ENCODE results near the gene C9orf50.

DNA sequence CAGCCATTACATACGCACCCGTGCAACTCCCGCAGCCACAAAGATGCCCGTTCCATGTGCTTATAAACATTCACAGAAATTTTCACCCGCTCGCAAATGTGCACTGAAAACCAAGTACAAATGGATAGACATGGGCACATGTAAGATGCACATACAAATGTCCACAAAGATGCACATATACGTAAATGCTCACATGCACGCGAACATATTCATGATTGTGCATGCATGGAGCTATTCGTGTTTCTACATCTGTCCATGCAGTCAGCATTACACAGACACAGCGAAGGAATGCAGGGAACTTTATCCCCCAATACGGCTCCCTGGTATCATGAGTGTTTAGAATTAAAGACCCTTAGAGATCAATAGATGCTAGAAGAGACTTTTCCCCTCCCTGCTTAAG is 58.4 kb downstream of the C9orf50 start:
- TF ChIP-seq, protein P1, sequence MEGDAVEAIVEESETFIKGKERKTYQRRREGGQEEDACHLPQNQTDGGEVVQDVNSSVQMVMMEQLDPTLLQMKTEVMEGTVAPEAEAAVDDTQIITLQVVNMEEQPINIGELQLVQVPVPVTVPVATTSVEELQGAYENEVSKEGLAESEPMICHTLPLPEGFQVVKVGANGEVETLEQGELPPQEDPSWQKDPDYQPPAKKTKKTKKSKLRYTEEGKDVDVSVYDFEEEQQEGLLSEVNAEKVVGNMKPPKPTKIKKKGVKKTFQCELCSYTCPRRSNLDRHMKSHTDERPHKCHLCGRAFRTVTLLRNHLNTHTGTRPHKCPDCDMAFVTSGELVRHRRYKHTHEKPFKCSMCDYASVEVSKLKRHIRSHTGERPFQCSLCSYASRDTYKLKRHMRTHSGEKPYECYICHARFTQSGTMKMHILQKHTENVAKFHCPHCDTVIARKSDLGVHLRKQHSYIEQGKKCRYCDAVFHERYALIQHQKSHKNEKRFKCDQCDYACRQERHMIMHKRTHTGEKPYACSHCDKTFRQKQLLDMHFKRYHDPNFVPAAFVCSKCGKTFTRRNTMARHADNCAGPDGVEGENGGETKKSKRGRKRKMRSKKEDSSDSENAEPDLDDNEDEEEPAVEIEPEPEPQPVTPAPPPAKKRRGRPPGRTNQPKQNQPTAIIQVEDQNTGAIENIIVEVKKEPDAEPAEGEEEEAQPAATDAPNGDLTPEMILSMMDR (conservative IDR thresholded peaks at IDR 0.05; ENCODE audit: low read depth in 2 of 2), result no peak
- TF ChIP-seq, protein P2, sequence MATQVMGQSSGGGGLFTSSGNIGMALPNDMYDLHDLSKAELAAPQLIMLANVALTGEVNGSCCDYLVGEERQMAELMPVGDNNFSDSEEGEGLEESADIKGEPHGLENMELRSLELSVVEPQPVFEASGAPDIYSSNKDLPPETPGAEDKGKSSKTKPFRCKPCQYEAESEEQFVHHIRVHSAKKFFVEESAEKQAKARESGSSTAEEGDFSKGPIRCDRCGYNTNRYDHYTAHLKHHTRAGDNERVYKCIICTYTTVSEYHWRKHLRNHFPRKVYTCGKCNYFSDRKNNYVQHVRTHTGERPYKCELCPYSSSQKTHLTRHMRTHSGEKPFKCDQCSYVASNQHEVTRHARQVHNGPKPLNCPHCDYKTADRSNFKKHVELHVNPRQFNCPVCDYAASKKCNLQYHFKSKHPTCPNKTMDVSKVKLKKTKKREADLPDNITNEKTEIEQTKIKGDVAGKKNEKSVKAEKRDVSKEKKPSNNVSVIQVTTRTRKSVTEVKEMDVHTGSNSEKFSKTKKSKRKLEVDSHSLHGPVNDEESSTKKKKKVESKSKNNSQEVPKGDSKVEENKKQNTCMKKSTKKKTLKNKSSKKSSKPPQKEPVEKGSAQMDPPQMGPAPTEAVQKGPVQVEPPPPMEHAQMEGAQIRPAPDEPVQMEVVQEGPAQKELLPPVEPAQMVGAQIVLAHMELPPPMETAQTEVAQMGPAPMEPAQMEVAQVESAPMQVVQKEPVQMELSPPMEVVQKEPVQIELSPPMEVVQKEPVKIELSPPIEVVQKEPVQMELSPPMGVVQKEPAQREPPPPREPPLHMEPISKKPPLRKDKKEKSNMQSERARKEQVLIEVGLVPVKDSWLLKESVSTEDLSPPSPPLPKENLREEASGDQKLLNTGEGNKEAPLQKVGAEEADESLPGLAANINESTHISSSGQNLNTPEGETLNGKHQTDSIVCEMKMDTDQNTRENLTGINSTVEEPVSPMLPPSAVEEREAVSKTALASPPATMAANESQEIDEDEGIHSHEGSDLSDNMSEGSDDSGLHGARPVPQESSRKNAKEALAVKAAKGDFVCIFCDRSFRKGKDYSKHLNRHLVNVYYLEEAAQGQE (IDR thresholded peaks at IDR 0.05; ENCODE audit: unreplicated experiment), result no peak
- no peak for TF ChIP-seq POLR2AphosphoS5 (IDR thresholded peaks at IDR 0.05; ENCODE audit: low read depth)
- no peak for TF ChIP-seq EZH2phosphoT487 (IDR thresholded peaks at IDR 0.05; ENCODE audit: unreplicated experiment)
- no peak for TF ChIP-seq EZH2 (IDR thresholded peaks at IDR 0.05; ENCODE audit: low read depth, unreplicated experiment)
- TF ChIP-seq NANOG (IDR thresholded peaks at IDR 0.05; ENCODE audit: borderline replicate concordance), result no peak
- no peak for TF ChIP-seq ZNF114 (CRISPR knock-in tag; IDR thresholded peaks at IDR 0.05)
- TF ChIP-seq CREB1 (CRISPR knock-in tag; IDR thresholded peaks at IDR 0.05; ENCODE audit: low read depth), result no peak
- TF ChIP-seq, protein P3, sequence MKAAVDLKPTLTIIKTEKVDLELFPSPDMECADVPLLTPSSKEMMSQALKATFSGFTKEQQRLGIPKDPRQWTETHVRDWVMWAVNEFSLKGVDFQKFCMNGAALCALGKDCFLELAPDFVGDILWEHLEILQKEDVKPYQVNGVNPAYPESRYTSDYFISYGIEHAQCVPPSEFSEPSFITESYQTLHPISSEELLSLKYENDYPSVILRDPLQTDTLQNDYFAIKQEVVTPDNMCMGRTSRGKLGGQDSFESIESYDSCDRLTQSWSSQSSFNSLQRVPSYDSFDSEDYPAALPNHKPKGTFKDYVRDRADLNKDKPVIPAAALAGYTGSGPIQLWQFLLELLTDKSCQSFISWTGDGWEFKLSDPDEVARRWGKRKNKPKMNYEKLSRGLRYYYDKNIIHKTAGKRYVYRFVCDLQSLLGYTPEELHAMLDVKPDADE (IDR thresholded peaks at IDR 0.05), result no peak
- TF ChIP-seq JUNB (IDR thresholded peaks at IDR 0.05; ENCODE audit: unreplicated experiment), result no peak
- TF ChIP-seq STAT1 (IDR thresholded peaks at IDR 0.05; ENCODE audit: unreplicated experiment), result no peak
- TF ChIP-seq ZNF331 (CRISPR knock-in tag; IDR thresholded peaks at IDR 0.05; ENCODE audit: low read depth), result no peak
- TF ChIP-seq, protein P4, sequence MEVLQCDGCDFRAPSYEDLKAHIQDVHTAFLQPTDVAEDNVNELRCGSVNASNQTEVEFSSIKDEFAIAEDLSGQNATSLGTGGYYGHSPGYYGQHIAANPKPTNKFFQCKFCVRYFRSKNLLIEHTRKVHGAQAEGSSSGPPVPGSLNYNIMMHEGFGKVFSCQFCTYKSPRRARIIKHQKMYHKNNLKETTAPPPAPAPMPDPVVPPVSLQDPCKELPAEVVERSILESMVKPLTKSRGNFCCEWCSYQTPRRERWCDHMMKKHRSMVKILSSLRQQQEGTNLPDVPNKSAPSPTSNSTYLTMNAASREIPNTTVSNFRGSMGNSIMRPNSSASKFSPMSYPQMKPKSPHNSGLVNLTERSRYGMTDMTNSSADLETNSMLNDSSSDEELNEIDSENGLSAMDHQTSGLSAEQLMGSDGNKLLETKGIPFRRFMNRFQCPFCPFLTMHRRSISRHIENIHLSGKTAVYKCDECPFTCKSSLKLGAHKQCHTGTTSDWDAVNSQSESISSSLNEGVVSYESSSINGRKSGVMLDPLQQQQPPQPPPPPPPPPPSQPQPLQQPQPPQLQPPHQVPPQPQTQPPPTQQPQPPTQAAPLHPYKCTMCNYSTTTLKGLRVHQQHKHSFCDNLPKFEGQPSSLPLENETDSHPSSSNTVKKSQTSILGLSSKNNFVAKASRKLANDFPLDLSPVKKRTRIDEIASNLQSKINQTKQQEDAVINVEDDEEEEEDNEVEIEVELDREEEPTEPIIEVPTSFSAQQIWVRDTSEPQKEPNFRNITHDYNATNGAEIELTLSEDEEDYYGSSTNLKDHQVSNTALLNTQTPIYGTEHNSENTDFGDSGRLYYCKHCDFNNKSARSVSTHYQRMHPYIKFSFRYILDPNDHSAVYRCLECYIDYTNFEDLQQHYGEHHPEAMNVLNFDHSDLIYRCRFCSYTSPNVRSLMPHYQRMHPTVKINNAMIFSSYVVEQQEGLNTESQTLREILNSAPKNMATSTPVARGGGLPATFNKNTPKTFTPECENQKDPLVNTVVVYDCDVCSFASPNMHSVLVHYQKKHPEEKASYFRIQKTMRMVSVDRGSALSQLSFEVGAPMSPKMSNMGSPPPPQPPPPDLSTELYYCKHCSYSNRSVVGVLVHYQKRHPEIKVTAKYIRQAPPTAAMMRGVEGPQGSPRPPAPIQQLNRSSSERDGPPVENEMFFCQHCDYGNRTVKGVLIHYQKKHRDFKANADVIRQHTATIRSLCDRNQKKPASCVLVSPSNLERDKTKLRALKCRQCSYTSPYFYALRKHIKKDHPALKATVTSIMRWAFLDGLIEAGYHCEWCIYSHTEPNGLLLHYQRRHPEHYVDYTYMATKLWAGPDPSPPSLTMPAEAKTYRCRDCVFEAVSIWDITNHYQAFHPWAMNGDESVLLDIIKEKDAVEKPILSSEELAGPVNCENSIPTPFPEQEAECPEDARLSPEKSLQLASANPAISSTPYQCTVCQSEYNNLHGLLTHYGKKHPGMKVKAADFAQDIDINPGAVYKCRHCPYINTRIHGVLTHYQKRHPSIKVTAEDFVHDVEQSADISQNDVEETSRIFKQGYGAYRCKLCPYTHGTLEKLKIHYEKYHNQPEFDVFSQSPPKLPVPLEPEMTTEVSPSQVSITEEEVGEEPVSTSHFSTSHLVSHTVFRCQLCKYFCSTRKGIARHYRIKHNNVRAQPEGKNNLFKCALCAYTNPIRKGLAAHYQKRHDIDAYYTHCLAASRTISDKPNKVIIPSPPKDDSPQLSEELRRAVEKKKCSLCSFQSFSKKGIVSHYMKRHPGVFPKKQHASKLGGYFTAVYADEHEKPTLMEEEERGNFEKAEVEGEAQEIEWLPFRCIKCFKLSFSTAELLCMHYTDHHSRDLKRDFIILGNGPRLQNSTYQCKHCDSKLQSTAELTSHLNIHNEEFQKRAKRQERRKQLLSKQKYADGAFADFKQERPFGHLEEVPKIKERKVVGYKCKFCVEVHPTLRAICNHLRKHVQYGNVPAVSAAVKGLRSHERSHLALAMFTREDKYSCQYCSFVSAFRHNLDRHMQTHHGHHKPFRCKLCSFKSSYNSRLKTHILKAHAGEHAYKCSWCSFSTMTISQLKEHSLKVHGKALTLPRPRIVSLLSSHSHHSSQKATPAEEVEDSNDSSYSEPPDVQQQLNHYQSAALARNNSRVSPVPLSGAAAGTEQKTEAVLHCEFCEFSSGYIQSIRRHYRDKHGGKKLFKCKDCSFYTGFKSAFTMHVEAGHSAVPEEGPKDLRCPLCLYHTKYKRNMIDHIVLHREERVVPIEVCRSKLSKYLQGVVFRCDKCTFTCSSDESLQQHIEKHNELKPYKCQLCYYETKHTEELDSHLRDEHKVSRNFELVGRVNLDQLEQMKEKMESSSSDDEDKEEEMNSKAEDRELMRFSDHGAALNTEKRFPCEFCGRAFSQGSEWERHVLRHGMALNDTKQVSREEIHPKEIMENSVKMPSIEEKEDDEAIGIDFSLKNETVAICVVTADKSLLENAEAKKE (CRISPR knock-in tag; IDR thresholded peaks at IDR 0.05), result no peak

Measured in GM23338 (cell line).